HL-60 (cell line): ENCODE measurements around the gene EMID1.

Source experiments
- DNase-seq, 2 experiments: peaks; one replicate each; pipeline ENCODE4 v3.0.0-alpha.2; 2010 to 2020; ENCODE audit warnings: low read depth in 1 of 2, low spot score in 1 of 2
- H3K27ac ChIP-seq: fragments of 250-450 bp; sonication (Bioruptor Pico); replicated peaks from 2 replicates; pipeline ENCODE4 v1.5.1; 2020; ENCODE audit warnings: mild to moderate bottlenecking, moderate library complexity
- H3K27me3 ChIP-seq: fragments of 250-450 bp; sonication (Bioruptor Pico); 2 replicates; pipeline ENCODE4 v1.5.1; 2021; ENCODE audit warnings: mild to moderate bottlenecking, moderate library complexity; ENCODE audit not compliant: insufficient read depth, poor library complexity, severe bottlenecking
- H3K4me3 ChIP-seq: replicated peaks from 2 replicates; pipeline ENCODE4 v1.5.1; 2011; ENCODE audit warnings: mild to moderate bottlenecking, control low read depth, low read length; ENCODE audit not compliant: insufficient read depth
- GABPA ChIP-seq: IDR thresholded peaks from 2 replicates; pipeline ENCODE4 v1.6.1; 2012; ENCODE audit warnings: low read depth
- POLR2AphosphoS5 ChIP-seq: IDR thresholded peaks from 2 replicates; pipeline ENCODE4 v1.6.1; 2012; ENCODE audit warnings: low read depth
- SPI1 ChIP-seq: IDR thresholded peaks from 2 replicates; pipeline ENCODE4 v1.6.1; 2012; ENCODE audit warnings: low read depth, mild to moderate bottlenecking, borderline replicate concordance
- TF ChIP-seq, protein P1 (sequence below): IDR thresholded peaks from one replicate; pipeline ENCODE4 v1.5.1; 2011; ENCODE audit warnings: low read length, control low read depth, inconsistent platforms; ENCODE audit not compliant: insufficient read depth
- TF ChIP-seq, protein P2 (sequence below): IDR thresholded peaks from 2 replicates; pipeline ENCODE4 v1.6.1; 2012; ENCODE audit warnings: low read depth; ENCODE audit not compliant: insufficient replicate concordance

Gene EMID1

DNA sequence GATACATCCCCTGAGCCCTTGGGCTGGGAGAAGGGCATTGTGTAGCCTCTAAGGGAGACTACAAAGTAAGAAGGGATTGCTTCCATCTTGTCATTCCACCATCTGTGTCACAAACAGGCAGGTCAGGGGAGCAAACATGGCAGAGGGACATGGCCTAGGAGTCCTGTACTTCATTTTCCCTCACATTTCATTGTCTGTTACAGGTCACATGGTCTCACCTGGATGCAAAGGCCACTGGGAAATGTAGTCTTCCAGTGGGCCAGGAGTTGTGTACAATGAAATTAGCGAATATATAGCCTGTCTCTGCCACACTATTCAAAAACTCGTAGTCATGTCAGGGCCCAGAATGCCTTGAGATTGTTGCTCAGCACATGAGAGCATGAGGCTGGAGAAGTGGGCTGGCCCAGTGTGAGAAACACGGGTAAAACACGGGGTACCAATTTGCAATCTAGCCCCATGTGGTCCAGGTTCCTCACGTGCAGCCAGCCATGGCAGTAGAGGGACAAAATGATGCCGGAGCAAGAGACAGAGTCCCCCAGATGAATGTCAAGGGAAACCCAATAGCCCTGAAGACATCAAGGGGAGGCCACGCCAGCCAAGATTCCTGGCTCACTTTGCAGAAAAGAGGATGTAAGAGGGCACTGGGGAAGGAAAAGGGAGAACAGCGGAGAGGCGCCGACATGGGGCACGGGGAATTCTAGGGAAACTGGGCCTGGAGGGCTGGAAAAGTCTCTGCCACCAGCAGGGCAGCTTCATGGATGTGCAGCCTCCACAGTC lies 47.7 kb upstream of the EMID1 start:
- no peaks in the 10 kb centered on the region for H3K27me3 ChIP-seq

DNA sequence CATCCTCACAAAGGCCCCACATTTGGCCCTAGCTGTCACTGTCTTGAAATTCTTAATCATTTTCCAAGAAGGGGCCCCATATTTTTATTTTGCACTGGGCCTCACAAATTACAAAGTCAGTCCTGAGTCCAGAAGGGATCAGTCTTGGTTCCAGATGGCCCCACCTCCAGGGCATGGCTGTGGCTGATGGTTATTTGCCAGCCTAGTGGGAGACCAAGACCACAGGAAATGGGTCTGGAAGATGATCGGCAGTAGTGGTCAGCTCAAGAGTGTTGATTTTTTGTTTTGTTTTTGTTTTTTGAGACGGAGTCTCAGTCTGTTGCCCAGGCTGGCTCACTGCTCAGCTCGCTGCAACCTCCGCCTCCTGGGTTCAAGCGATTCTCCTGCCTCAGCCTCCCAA lies 47.1 kb upstream of the EMID1 start:
- TF ChIP-seq, protein P1, sequence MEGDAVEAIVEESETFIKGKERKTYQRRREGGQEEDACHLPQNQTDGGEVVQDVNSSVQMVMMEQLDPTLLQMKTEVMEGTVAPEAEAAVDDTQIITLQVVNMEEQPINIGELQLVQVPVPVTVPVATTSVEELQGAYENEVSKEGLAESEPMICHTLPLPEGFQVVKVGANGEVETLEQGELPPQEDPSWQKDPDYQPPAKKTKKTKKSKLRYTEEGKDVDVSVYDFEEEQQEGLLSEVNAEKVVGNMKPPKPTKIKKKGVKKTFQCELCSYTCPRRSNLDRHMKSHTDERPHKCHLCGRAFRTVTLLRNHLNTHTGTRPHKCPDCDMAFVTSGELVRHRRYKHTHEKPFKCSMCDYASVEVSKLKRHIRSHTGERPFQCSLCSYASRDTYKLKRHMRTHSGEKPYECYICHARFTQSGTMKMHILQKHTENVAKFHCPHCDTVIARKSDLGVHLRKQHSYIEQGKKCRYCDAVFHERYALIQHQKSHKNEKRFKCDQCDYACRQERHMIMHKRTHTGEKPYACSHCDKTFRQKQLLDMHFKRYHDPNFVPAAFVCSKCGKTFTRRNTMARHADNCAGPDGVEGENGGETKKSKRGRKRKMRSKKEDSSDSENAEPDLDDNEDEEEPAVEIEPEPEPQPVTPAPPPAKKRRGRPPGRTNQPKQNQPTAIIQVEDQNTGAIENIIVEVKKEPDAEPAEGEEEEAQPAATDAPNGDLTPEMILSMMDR: no peak
- TF ChIP-seq, protein P2, sequence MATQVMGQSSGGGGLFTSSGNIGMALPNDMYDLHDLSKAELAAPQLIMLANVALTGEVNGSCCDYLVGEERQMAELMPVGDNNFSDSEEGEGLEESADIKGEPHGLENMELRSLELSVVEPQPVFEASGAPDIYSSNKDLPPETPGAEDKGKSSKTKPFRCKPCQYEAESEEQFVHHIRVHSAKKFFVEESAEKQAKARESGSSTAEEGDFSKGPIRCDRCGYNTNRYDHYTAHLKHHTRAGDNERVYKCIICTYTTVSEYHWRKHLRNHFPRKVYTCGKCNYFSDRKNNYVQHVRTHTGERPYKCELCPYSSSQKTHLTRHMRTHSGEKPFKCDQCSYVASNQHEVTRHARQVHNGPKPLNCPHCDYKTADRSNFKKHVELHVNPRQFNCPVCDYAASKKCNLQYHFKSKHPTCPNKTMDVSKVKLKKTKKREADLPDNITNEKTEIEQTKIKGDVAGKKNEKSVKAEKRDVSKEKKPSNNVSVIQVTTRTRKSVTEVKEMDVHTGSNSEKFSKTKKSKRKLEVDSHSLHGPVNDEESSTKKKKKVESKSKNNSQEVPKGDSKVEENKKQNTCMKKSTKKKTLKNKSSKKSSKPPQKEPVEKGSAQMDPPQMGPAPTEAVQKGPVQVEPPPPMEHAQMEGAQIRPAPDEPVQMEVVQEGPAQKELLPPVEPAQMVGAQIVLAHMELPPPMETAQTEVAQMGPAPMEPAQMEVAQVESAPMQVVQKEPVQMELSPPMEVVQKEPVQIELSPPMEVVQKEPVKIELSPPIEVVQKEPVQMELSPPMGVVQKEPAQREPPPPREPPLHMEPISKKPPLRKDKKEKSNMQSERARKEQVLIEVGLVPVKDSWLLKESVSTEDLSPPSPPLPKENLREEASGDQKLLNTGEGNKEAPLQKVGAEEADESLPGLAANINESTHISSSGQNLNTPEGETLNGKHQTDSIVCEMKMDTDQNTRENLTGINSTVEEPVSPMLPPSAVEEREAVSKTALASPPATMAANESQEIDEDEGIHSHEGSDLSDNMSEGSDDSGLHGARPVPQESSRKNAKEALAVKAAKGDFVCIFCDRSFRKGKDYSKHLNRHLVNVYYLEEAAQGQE: no peak
- TF ChIP-seq GABPA: no peak
- Histone ChIP-seq H3K27me3 (no peaks in the 10 kb centered on the region), H3K4me3 (no peak overlapping the region), H3K27ac (no peak overlapping the region)
- DNase-seq: no peak

More for the DNA sequence above, 47.7 kb upstream of the EMID1 start:
- DNase-seq: no peak
- TF ChIP-seq POLR2AphosphoS5 (no peak), GABPA (no peak), SPI1 (no peak)
- TF ChIP-seq, protein P2: no peak
- TF ChIP-seq, protein P1: no peak
- Histone ChIP-seq H3K27ac (no peak overlapping the region), H3K4me3 (no peak overlapping the region)

DNA sequence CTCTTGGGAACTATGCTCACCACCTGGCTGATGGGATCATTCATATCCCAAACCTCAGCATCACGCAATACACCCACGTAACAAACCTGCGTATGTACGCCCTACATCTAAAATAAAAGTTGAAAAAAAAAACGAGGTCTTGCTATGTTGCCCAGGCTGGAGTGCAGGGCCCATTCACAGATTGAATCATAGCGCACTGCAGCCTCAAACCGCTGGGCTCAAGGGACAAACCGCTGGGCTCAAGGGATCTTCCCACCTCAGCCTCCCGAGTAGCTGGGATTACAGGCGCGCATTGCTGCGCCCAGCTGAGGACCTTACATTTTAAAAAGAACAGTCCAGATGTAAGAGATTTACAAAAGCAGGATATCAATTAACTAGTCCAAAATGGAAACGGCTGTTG lies 41.9 kb upstream of the EMID1 start:
- no peak for TF ChIP-seq GABPA
- TF ChIP-seq SPI1: no peak
- TF ChIP-seq, protein P2: no peak
- no peak for TF ChIP-seq POLR2AphosphoS5
- TF ChIP-seq, protein P1: no peak
- Histone ChIP-seq H3K4me3 (no peak overlapping the region), H3K27me3 (no peaks in the 10 kb centered on the region), H3K27ac (no peak overlapping the region)
- DNase-seq: no peak
